Stimulated activated CD8-positive, alpha-beta memory T cell treated with anti-CD3 and anti-CD28 coated beads, Interleukin-4, amount 100 ng/mL, for 4 hours (primary cell): ENCODE measurements around the gene SEPTIN3.

Experiments
- DNase-seq, 2 donors: peaks; one replicate each; pipeline ENCODE4 v3.0.0-alpha.2; 2020; ENCODE audit warnings: low read depth in 2 of 2, low spot score in 1 of 2

SEPTIN3 gene, protein sequence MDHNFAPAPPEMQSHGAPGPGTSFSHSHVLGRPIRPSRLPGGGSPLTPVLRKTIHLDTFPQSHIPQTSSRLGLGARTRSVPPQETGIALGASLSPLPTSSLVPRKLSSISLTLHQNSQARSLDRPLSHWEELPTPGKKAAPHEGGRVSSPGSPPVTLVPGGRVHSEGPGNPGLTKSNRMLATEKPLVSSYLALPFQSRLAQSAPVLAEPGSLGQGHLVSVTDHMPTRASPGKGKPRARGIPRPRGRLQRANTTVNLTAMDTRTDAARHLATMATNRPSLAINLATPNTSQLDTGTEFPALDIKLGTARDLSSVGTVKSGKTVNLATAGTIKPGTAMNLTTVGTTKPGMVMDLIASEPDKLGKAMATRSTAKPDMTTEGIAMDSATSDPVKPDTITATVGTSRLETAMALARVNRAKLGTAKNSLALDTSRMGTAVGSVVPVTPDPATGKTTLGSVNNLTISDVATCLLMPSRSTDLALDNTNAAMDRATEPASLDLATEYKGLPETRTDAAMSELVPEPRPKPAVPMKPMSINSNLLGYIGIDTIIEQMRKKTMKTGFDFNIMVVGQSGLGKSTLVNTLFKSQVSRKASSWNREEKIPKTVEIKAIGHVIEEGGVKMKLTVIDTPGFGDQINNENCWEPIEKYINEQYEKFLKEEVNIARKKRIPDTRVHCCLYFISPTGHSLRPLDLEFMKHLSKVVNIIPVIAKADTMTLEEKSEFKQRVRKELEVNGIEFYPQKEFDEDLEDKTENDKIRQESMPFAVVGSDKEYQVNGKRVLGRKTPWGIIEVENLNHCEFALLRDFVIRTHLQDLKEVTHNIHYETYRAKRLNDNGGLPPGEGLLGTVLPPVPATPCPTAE

DNA sequence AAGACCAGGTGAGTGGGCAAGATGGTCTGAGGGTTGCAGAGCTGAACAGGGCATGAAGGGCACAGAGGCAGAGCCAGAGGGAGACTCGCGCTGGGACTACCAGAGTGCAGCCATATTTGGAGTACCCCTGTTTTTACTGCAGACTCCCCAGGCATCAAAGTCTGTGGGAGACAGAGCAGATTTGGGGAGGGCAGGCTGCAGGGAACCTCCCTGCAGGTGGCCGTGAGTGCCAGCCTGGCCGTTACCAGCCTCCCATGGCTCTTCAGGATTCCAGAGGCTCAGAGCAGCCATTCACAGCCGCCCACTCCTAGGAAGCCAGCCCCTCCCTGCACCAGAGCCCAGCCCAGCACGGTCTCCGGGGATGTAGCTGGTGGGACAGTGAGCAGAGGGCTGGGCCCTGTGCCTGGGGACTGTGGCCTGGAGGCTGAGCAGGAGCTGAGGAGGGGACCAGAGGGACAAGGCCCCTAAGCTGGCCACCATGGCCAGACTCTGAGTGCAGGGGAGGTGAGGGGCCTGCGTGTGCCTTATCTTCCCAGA is at the start of gene SEPTIN3:
TSS of gene SEPTIN3 (plus strand) at position 334 of the 537 bp plus-strand sequence. CDS start 2,050 bp downstream, outside the sequence.
- no peak for DNase-seq

DNA sequence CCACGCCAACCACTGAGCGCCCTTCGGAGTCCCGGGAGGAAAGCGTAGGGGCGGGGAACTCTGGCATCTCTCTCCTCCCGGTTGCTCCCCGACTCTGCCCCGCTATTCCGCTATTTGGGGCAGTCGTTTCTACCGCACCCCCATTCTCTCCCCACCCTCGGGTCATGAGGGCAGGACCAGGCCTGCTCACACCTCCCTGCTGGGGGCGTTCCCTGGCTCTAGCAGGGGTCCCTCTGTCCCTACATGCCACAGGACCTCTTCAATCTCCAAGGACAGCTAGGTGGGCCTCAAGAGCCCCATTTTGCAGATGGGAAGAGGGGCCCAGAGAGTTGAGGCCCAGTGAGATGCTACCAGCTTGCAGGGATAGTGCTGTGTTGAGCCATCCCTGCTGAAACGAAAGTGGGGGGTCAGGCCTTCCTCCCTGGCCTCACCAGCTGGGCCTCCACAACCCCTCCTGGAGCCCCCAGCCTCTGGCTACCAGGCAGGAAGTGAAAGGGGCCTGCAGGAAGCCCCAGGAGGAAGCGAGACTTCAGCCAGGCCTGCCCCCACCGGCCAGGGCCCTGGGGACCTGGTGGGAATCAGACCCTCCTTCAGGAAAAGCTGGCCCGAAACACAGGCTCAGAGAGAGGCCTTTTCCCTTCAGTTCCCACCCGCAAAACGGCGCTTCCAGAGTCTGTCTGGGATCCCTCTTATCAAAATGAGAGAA is 48.8 kb upstream of the SEPTIN3 start:
- no peak for DNase-seq

DNA sequence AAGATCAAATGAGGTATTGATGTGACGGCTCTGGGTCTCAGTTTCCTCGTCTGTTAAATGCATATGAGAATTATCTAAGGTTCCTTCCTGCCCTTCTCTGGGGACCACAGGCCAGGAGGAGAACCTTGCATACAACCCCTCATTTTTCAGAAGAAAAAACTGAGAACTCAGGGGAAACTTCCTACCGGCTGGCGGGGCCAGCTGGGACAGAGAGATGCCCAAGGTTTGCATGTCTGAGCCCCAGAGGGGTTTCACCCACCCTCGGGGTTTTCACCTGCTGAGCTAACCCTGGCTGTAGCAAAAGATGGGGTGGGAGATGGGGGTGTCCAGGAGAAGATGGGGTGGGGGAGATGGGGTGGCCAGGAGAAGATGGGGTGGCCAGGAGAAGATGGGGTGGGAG is 46.9 kb upstream of the SEPTIN3 start:
- no peak for DNase-seq

DNA sequence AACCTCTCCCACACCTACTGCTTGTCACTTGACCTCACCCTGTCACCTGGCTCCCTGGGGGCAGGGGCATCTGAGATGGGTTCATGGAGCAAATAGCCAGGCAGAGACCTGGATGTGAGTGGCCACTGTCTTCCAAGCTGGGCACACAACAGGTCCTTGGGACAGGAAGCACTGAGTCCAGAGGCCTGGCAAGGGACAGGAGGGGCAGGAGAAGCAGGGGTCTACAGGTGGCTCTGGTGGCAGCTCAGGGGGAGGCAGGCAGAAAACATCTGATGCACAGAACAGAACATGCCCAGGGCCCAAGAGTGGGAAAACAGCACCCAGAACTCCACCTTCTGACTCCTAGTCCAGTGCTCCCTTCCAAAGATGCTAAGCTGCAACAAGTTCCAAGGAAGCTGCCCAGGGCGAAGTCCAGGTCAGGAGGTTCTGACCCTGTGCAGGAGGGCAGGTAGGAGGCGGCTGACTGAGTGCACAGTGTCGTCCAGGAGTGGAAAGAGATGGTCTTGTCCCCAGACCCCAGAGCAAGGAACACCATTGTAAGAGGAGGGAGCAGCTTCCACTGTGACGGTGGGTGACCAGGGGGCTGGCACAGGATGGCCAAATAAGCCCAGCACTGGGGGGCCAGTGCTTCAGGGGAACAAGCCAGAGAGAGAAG is 46.2 kb upstream of the SEPTIN3 start:
- no peak for DNase-seq

DNA sequence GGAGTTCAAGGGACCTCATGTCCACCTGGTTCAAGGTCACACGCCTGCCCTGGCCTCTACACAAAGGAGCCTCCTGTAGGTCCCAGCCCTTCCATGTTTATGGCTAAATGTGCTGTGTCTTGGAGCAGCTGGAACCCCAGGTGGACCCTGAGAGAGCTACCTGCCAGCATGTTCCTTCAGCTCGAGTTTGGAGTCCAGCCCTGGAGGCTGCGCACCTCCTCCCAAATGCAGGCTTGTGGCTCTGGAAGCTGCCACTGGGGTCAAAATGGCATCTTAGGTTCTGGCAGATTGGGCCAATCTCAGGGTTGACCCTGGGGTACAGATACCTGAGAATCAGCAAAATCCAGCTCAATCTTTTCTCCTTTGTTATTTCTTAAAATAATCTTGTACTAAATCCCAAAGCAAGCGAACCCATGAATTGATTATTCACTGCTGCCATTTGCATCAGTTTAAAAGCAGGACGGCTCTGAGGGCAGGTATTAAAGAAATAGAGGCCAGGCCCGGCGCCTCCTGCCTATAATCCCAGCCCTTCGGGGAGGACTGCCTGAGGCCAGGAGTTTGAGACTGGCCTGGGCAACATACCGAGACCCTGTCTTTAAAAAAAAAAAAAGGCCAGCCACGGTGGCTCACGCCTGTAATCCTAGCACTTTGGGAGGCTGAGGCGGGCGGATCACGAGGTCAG is 45.5 kb upstream of the SEPTIN3 start:
- no peak for DNase-seq

DNA sequence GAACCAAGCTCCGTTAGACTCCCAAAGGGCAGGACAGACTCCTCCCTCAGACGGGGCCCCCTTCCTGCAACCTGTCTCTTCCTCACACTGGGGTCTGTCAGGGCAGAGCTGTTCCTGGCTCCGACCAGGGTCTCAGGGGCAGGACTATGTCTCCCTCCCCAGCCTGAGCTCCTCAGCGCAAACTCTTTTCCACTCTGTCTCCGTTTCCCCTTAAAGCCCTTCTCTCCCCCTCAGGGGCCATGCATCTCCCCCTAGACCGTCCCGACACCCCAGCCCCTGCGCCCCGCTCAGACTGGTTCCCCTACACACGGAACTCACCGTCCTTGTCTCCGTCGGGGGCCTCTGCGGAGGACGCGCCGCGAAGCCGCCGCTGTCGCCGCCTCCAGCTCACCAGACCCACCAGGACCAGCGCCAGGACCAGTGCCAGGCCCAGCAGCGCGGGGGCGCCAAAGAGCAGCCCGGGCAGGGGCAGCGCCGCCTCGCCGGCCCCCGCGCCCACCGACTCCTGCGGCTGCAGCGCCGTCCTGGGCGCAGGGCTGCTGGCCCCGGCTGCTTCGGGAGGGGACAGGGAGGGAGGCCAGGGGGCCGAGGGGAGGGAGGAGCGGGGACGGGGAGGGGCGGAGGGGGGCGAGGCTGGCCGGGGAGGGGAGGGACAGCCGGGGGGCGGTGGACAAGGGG is 43.3 kb upstream of the SEPTIN3 start:
- peak; percentile 33 to 50 for DNase-seq

DNA sequence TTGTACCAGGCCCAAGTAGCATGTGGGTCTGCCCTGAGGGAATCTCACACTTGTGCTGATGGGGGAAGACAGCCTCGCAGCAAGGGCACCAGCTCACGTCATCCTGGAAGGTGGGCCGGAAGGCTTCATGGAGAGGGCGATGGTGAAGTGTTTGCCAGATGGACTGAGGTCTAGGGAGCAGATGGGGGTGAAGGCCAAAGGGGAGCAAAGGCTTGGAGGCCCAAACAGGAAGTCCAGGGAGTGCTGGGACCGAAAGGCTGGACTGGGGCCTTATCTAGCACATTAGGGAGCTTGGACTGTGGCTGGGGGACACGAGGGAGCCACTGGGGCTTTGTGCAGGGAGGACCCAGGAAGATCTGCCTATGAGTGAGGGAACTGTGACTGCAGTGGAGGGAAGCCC is 41.4 kb upstream of the SEPTIN3 start:
- DNase-seq = no peak

DNA sequence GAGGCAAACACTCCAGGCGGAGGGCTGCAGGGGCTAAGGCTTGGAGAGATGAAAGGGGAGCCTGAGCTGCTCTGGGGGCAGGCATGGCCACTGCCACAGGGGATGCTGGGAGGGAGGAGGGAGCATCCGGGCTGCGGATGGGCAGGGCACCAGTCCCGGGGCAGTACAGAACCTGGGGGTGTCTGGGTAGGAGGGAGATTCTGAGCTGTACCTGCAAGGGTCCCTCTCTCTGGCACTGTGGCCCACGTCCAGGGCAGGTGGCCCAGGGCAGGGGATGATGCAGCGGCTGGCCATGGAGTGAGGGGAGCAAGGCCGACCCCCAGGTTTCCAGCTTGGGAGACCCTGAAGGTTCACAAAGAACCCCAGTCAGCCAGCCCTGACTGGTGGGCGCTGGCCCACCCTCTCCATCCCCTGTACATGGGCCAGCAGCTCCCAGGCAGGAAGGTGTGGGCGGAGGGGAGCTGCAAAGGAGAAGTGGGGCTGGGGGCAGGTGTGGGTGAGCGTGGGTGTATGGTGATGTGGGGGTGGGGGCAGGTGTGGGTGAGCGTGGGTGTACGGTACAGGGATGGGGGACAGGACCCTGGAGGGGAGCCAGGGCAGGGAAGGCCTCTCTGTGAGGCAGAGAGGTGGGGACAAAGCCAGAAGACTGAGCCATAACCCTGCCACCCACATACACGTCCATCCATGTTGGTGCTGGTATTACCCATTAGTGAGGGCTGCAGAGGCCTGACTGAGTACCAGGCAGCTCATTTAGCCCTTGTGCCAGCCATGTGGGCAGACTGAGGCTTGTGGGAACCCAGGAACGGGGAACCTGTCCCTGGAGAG is 40.4 kb upstream of the SEPTIN3 start:
- DNase-seq = no peak

DNA sequence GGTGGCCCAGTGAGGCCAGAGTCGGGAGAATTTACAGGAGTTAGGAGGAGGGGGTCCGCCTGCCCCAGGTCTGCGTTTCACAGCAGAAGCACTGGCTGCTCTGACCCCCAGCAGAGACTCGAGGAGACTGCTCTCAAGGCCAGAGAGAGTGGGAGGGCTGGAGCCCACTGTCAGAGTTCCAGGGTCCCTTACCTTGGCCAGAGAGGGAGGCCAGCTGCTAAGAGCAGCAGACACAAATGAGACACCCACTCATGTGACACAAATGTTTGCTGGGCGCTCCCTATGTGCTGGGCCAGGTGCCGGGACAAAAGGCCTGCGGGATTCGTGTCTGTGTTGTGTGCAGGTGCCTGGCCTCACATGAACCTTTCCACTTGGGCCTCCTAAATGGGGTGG is 39.8 kb upstream of the SEPTIN3 start:
- no peak for DNase-seq

DNA sequence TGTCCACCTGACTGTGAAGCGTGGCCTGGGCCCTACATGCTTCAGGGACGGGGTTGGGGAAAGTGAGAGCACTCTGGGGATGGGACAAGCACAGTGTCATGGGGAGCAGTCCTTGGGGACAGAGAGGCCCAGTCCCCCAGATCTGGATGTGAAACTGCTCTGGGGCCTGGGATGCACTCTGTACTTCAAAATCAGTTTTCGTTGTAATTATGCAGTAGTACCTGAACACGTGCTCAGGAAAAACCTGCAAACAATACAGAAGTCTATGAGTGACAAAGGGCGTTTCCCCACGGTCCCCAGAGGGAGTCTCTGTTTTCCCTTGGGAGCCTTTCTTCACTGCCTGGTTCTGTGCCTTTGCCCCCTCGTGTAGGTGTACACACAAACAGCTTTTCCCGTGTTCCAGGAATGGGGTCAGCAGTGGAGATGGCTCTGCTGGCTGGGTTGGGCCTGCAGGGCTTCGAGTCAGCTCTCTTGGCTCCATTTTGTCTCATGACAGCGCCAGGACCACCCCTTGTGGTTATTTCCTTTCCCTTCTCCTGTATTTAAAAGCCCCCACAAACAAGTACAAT is 37.5 kb upstream of the SEPTIN3 start:
- no peak for DNase-seq

DNA sequence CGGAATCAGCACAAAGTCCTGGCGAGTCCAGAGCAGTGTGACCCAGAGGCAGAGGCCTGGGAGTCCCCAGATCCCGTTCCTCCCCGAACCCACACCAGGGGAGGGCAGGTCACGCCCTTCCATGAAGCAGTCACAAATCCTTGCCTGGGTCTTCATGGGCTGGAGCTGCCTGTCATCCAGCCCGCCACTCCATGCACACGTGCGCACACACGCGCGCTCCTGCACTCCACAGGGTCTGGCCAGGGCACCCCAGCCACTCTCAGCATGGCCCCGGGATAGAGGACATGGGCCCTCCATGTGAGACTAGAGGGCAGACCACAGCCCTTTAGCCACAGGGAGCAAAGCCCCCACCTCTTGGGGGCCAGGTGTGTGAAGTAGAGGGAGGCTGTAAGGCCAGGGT is 36.9 kb upstream of the SEPTIN3 start:
- DNase-seq = no peak

DNA sequence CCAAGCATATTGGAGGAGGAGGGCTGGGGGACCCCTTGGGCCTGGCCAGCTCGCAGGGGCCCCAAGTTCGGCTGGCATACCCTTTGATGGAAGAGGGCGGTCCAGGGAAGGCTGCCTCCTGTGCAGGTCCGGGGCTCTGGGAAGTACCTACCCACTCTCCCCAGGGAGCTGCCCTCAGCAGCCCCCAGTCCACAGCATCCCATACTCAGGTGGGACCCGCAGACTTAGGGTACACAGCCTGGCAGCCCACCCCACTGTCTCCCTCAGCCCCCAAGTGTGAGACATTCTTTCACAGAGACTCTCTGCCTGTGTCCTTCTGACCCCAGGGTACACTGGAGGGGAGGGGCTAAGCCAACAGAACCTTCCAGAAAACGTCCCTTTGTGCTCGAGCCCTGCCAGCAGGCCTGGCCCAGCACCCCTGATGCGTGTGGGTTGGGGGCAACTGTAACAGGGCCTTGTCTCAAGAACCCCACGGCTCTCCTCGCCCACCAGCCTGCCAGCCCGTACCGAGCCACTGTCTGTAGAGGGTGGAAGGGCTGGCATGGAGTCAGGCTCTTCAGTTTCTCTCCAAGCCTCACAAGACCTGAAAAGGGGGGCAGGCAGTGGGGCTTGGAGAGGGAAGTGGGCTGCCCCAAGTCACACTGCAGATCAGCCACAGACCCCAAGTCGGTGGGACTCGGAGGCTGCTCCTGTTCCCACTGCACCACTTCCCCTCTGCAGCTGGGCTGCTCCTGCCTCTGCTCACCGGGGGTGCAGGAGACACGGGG is 35.6 kb upstream of the SEPTIN3 start:
- no peak for DNase-seq

DNA sequence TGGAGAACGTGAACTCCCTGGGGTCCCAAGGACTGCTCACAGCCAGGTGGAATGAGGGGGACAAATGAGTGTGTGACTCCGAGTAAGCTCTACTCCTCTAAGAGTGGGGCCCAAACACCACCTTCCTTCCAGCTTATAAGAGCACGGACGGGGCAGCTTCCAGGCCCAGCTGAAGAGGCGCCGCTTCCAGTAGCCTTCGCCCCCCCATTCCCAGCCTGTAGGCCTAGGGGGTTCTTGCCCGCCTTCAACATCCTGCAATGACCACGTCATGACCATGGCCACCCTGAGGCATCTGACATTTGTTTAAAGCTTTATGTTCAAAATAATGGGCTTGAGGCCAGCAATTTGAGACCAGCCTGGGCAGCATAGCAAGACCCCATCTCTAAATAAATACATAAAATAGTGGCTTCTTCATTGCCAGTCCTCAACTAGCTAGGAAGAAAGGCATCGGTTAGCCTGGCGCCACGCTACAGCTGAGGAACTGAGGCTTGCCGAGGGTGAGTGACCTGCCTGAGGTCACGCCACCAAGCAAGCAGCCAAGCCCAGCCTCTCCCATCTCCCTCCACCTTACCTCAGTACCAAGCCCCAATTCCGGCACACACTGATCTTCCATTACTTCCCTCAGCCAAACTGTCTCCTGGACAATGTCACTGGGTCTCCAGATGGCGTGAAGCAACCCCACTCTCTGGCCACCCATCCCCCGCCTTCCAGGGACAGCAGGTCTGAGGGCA is 34.8 kb upstream of the SEPTIN3 start:
- no peak for DNase-seq

DNA sequence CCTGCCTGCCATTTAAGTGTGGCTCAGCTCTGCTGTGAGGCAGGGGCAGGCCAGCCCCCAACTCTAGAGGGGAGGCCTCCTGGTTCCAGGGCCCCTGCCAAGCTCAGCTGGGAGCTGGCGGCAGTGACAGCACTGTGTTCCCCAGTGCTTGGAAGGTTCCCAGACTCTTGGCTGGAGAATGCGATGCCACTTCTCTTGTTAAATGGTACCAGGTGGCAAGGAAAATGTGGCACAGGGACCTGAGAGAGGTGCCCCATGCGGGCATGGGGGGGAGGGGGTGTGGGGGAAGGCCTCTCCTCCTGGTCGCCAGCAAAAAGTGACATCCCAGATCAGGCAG is 34.3 kb upstream of the SEPTIN3 start:
- DNase-seq = no peak

DNA sequence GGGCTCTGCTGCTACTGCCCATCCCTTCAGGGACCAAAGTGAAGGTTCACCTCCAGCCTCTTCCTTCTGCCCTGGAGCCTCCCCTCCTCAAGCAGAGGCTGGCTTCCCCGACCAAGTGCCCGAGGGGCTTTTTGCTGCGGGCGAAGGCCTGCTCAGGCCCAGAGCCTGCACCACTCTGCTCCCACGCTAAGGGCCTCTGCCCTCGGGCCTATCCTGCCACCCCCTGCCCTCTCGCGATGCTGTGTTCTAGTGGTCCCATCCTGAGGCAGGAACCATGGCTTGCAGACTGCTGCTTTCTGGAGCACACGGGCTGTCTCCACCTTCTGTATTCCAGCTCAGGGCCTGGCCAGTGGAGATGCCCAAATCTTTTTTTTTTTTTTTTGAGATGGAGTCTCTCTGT is 33.7 kb upstream of the SEPTIN3 start:
- no peak for DNase-seq

DNA sequence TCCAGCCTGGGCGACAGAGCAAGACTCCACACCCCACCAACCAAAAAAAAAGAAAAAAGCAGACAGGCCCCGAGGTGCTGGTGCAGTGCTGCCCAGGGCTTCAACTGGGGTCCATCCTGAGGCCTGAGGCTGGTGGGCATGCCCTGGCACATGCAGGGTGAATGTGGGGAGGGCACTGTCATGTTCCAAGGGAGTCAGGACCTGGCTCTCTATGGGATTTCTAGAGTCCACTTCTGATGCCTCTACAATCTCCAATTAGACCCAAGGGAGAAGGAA is 32.4 kb upstream of the SEPTIN3 start:
- no peak for DNase-seq

DNA sequence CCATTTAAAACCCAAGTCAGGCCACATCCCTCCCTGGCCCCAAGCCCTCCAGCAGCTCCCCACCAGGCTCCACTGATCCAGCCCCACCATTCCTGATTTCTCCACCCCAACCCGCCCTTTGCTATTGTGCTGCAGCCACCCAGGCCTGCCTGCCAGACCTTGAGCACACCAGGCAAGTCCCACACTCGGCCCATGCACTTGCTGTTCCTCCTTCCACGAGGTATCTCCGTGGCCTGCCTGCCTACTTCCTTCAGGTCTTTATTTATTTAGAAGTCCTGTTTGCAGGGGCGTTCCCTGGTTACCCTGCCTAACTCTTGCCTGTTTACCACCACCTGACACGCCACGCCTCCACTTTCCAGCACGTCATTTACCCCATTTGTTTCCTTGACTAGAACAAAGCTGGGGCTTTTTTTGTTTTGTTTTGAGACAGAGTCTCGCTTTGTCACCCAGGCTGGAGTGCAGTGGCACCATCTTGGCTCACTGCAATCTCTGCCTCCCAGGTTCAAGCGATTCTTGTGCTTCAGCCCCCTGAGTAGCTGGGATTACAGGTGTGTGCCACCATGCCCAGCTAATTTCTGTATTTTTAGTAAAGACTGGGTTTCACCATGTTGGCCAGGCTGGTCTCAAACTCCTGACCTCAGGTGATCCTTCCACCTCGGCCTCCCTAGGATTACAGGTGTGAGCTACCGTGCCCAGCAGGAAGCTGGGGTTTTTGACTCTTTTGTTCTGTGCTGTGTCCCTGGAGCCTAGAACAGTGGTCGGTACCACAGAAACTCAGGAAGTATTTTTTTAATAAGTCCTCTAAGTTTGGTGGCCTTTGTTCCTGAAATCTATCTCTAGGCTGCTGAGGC is 29.0 kb upstream of the SEPTIN3 start:
- DNase-seq = peak; percentile 87 to 90
